ENCODE data around the gene RAP1A. TPM values are rescaled to one million over a fixed set of nuclear protein-coding genes. Genes with fewer than 3 reads are reported as not detected.

Gene RAP1A
- total RNA-seq, 1 experiment from 2014 or later: 19.0 TPM

DNA sequence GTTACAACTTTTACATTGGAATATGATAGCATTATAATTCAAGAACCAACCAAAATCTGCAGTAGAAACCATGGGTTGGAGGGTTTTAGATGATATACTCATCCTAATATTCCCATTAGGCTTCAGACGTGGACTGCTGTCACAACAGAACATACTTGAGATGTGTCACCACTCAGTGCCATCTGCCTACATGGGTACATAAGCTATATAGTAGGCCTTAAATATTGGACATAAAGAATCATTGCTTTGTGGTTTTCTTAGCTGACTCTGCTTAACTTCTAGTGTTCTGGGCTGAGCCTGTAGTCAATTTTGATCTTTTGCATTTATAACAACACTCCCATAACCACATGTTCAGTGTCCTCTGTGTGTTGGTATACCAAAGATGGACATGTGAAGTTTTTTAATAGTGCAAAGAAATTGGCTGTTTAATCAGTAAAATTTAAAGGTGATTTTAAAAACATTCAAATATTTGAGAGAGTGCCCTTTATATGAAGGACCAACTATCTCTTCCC, 14.2 kb downstream of the RAP1A start:
- Histone ChIP-seq H3K9me2 (replicated peaks; ENCODE audit: low read length) (no peaks in the 10 kb centered on the region), H3K9me3 (ENCODE audit: low read length) (no peaks in the 10 kb centered on the region), H3K79me2 (ENCODE audit: low read length) (peaks cover 65% of the 10 kb centered on the region), H4K20me1 (ENCODE audit: low read length) (no peaks in the 10 kb centered on the region), H3K27ac (ENCODE audit: low read length) (no peak overlapping the region), H3K4me2 (ENCODE audit: low read length) (no peak overlapping the region), H3K36me3 (ENCODE audit: low read depth, low read length) (no peaks in the 10 kb centered on the region), H3K4me3 (ENCODE audit: low read length) (no peak overlapping the region), H3K27me3 (ENCODE audit: low read length) (no peaks in the 10 kb centered on the region), H2AFZ (ENCODE audit: low read length) (no peak overlapping the region), H3K9ac (ENCODE audit: low read length) (no peak overlapping the region), H3K4me1 (ENCODE audit: insufficient read depth, low read length) (no peaks in the 10 kb centered on the region), H3F3A (ENCODE audit: low read length, unreplicated experiment) (no peaks in the 10 kb centered on the region)
- BruUV-seq (replicated peaks): no TSS peak
- no peak for DNase-seq
- no peak for ATAC-seq
- ChIA-PET CTCF (no interaction called here), POLR2A (ENCODE audit: unreplicated experiment) (no interaction called here)
- intact Hi-C loops (cut with micrococcal nuclease): no loop called here
- TF ChIP-seq EZH2 (IDR thresholded peaks at IDR 0.05; ENCODE audit: low read length, unreplicated experiment) (no peak), EZH2phosphoT487 (IDR thresholded peaks at IDR 0.05; ENCODE audit: borderline replicate concordance, low read length) (no peak)
- TF ChIP-seq, protein P1, sequence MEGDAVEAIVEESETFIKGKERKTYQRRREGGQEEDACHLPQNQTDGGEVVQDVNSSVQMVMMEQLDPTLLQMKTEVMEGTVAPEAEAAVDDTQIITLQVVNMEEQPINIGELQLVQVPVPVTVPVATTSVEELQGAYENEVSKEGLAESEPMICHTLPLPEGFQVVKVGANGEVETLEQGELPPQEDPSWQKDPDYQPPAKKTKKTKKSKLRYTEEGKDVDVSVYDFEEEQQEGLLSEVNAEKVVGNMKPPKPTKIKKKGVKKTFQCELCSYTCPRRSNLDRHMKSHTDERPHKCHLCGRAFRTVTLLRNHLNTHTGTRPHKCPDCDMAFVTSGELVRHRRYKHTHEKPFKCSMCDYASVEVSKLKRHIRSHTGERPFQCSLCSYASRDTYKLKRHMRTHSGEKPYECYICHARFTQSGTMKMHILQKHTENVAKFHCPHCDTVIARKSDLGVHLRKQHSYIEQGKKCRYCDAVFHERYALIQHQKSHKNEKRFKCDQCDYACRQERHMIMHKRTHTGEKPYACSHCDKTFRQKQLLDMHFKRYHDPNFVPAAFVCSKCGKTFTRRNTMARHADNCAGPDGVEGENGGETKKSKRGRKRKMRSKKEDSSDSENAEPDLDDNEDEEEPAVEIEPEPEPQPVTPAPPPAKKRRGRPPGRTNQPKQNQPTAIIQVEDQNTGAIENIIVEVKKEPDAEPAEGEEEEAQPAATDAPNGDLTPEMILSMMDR (conservative IDR thresholded peaks at IDR 0.05; ENCODE audit: low read depth, low read length): no peak

DNA sequence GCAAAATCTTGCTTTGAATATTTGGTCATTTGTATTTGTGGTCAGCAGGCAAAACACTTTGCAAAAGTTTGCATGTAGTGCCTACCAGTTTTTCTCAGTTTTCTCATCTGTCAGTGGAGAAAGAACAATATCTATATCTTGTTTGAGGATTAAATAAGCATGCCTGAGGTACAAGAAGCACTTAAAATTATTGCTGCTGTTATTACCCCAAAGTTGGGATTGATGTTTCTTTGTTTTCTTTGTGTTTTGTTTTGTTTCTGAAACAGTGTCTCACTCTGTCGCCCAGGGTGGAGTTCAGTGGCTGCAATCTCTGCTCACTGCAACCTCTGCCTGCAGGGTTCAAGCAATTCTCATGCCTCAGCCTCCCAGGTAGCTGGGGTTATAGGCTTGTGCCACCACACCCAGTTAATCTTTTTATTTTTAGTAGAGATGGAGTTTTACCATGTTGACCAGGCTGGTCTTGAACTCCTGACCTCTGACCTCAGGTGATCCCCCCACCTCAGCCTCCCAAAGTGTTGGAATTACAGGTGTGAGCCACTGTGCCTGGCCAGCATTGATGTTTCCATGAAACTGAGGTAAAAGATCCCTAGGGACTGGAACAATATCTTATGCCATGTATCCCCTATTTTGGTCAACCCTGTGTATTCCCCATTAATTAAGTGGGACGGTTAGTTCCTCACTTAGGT, 15.9 kb downstream of the RAP1A start:
- DNase-seq (no peak), ATAC-seq (no peak)
- Histone ChIP-seq H3K9ac (ENCODE audit: low read length) (no peak overlapping the region), H3K79me2 (ENCODE audit: low read length) (peaks cover 54% of the 10 kb centered on the region), H3K9me2 (replicated peaks; ENCODE audit: low read length) (no peaks in the 10 kb centered on the region), H4K20me1 (ENCODE audit: low read length) (no peaks in the 10 kb centered on the region), H3K36me3 (ENCODE audit: low read depth, low read length) (no peaks in the 10 kb centered on the region), H3K4me1 (ENCODE audit: insufficient read depth, low read length) (no peaks in the 10 kb centered on the region), H2AFZ (ENCODE audit: low read length) (no peak overlapping the region), H3K4me2 (ENCODE audit: low read length) (no peak overlapping the region), H3K27me3 (ENCODE audit: low read length) (no peaks in the 10 kb centered on the region), H3K9me3 (ENCODE audit: low read length) (no peaks in the 10 kb centered on the region), H3K27ac (ENCODE audit: low read length) (no peak overlapping the region), H3K4me3 (ENCODE audit: low read length) (no peak overlapping the region), H3F3A (ENCODE audit: low read length, unreplicated experiment) (no peaks in the 10 kb centered on the region)
- ChIA-PET CTCF (no interaction called here), POLR2A (ENCODE audit: unreplicated experiment) (no interaction called here)
- no TSS peak for BruUV-seq (replicated peaks)
- no peak for TF ChIP-seq EZH2phosphoT487 (IDR thresholded peaks at IDR 0.05; ENCODE audit: borderline replicate concordance, low read length)
- intact Hi-C loops (cut with micrococcal nuclease): no loop called here

DNA sequence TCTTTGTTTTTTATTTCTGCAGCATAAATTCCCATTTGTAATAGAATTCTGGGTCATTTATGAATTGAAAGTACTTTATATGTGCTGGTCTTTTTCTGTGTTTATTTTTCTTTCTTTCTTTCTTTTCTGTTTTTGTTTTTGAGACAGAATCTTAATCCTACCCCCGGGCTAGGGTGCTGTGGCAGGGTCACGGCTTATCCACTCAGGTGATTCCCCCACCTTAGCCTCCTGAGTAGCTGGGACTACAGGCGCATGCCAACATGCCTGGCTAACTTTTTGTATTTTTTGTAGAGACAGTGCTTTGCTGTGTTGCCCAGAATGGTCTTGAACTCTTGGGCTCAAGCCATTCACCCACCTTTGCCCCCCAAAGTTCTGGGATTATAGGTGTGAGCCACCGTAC, 18.7 kb downstream of the RAP1A start:
- no peak for DNase-seq
- BruUV-seq (replicated peaks): no TSS peak
- Histone ChIP-seq H3K36me3 (ENCODE audit: low read depth, low read length) (no peaks in the 10 kb centered on the region), H3K4me1 (ENCODE audit: insufficient read depth, low read length) (no peaks in the 10 kb centered on the region), H3K4me3 (ENCODE audit: low read length) (no peak overlapping the region), H3K4me2 (ENCODE audit: low read length) (no peak overlapping the region), H3F3A (ENCODE audit: low read length, unreplicated experiment) (no peaks in the 10 kb centered on the region), H3K9me2 (replicated peaks; ENCODE audit: low read length) (no peaks in the 10 kb centered on the region), H3K27ac (ENCODE audit: low read length) (no peak overlapping the region), H3K79me2 (ENCODE audit: low read length) (peaks cover 39% of the 10 kb centered on the region), H2AFZ (ENCODE audit: low read length) (no peak overlapping the region), H3K9ac (ENCODE audit: low read length) (no peak overlapping the region), H3K27me3 (ENCODE audit: low read length) (no peaks in the 10 kb centered on the region), H3K9me3 (ENCODE audit: low read length) (no peaks in the 10 kb centered on the region), H4K20me1 (ENCODE audit: low read length) (no peaks in the 10 kb centered on the region)
- no peak for TF ChIP-seq EZH2phosphoT487 (IDR thresholded peaks at IDR 0.05; ENCODE audit: borderline replicate concordance, low read length)
- ChIA-PET CTCF (no interaction called here), POLR2A (ENCODE audit: unreplicated experiment) (no interaction called here)
- intact Hi-C loops (cut with micrococcal nuclease): no loop called here
- no peak for ATAC-seq

Data from PC-3 (cell line).